Mesodermal cell (in vitro differentiated cells): ENCODE measurements around the gene MYO18B.

Source experiments
- H3K27ac ChIP-seq: 2 replicates; pipeline ENCODE4 v1.7.0; 2013; ENCODE audit warnings: mild to moderate bottlenecking, low read depth, low read length, moderate library complexity; ENCODE audit not compliant: severe bottlenecking
- H3K36me3 ChIP-seq: 2 replicates; pipeline ENCODE4 v1.7.1; 2013; ENCODE audit warnings: mild to moderate bottlenecking, low read length, moderate library complexity; ENCODE audit not compliant: control insufficient read depth, insufficient read depth
- H3K4me1 ChIP-seq: one replicate; pipeline ENCODE4 v1.7.1; 2013; ENCODE audit warnings: mild to moderate bottlenecking, low read length; ENCODE audit not compliant: insufficient read depth, control insufficient read depth, poor library complexity, severe bottlenecking
- H3K4me3 ChIP-seq: 2 replicates; pipeline ENCODE4 v1.7.0; 2013; ENCODE audit warnings: low read length, control low read depth, mild to moderate bottlenecking; ENCODE audit not compliant: insufficient read depth, poor library complexity, severe bottlenecking; ENCODE audit errors: extremely low read depth
- H3K9me3 ChIP-seq: 2 replicates; pipeline ENCODE4 v1.7.1; 2013; ENCODE audit warnings: mild to moderate bottlenecking, low read length, moderate library complexity; ENCODE audit not compliant: control insufficient read depth
- WGBS, 2 experiments: methylation state at CpG; one replicate each; pipeline ENCODE4 v1.1.5; 2013; ENCODE audit warnings: missing lambda C conversion rate in 2 of 2; ENCODE audit not compliant: insufficient coverage in 2 of 2; 5-methylcytosine and 5-hydroxymethylcytosine counted together

MYO18B gene

GRCh38 chr22:26025626-26026025 is 283.6 kb downstream of the MYO18B start:
- no peak overlapping the region for H3K4me3 ChIP-seq
- H3K9me3 ChIP-seq: no peaks in the 10 kb centered on the region
- H3K4me1 ChIP-seq: no peaks in the 10 kb centered on the region
- no peaks in the 10 kb centered on the region for H3K36me3 ChIP-seq
- WGBS, 2 experiments: 96 to 100% methylated on average over 3 to 4 of the region's 6 CpGs
- H3K27ac ChIP-seq: no peak overlapping the region

- 95 to 99% methylated on average over 23 of the region's 23 CpGs for WGBS, 2 experiments
- H3K27ac ChIP-seq: no peak overlapping the region
- no peaks in the 10 kb centered on the region for H3K9me3 ChIP-seq
- no peaks in the 10 kb centered on the region for H3K4me1 ChIP-seq
- H3K4me3 ChIP-seq: no peak overlapping the region
- no peaks in the 10 kb centered on the region for H3K36me3 ChIP-seq
These were observed 285.4 kb downstream of the MYO18B start for GRCh38 chr22:26027341-26027740.

DNA sequence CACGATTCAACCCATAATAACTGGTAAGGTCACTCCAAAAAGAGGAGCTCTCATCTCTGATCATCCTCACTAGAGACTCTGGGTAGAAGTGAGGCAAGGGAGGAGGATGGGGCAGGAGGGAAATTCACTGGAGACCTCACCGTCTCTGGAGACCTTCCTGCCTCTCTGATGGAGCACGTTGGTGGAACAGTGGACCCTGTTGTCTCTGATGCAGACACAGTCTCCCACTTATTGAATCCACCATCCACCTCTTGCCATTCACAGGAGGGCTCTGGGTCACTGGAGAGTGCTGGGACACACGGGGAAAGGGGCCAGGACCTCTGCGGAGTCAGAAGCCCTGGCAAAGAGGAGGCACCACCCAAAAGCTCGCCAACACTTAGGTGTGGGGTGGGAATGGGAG is 289.7 kb downstream of the MYO18B start:
- Histone ChIP-seq H3K4me3 (no peak overlapping the region), H3K4me1 (no peaks in the 10 kb centered on the region), H3K27ac (no peak overlapping the region), H3K36me3 (no peaks in the 10 kb centered on the region), H3K9me3 (peaks cover 17% of the 10 kb centered on the region)
- 93 to 100% methylated on average over 1 to 5 of the region's 6 CpGs for WGBS, 2 experiments

DNA sequence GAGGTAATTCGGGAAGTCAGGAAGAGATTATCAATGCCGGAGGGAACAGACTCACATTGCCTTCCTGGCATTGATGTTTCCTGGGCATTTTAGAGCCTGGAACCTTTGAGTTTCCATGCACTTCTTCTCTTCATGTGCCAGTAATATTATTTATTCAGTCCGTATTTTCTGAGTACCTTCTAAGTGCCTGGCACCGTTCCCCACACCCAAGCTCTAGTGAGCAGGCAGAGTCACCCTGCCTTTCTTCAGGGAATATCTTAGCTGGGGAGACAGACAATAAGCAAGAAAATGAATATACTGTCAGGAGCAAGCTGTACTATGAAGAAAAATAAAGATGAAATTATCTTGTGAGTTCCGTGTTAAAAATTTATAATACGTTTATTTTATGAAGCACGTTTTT is 291.1 kb downstream of the MYO18B start:
- Histone ChIP-seq H3K9me3 (peaks cover 18% of the 10 kb centered on the region), H3K4me1 (no peaks in the 10 kb centered on the region), H3K4me3 (no peak overlapping the region), H3K27ac (no peak overlapping the region), H3K36me3 (no peaks in the 10 kb centered on the region)
- 94 to 97% methylated on average over 4 to 7 of the region's 7 CpGs for WGBS, 2 experiments

DNA sequence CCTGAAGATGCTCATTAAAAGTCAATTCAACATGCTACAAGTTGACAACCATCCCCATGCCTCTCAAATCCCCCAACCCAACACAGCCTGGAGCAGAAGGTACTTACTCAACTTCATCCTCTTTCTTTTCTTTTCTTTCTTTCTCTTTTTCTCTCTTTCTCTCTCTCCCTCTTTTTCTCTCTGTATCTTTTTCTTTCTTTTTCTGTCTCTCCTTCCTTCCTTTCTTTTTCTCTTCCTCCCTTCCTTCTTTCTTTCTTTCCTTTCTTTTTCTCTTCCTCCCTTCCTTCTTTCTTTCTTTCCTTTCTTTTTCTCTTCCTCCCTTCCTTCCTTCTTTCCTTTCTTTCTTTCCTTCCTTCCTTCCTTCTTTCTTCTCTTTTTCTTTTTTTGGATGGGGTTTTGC is 291.6 kb downstream of the MYO18B start:
- no peaks in the 10 kb centered on the region for H3K4me1 ChIP-seq
- no peak overlapping the region for H3K27ac ChIP-seq
- no peak overlapping the region for H3K4me3 ChIP-seq
- no peaks in the 10 kb centered on the region for H3K36me3 ChIP-seq
- peaks cover 18% of the 10 kb centered on the region for H3K9me3 ChIP-seq

- Histone ChIP-seq H3K9me3 (peaks cover 18% of the 10 kb centered on the region), H3K27ac (no peak overlapping the region), H3K4me1 (no peaks in the 10 kb centered on the region), H3K4me3 (no peak overlapping the region), H3K36me3 (no peaks in the 10 kb centered on the region)
- WGBS, 2 experiments: 70 to 94% methylated on average over 2 of the region's 3 CpGs
These were observed 293.5 kb downstream of the MYO18B start for GRCh38 chr22:26035523-26035922.

DNA sequence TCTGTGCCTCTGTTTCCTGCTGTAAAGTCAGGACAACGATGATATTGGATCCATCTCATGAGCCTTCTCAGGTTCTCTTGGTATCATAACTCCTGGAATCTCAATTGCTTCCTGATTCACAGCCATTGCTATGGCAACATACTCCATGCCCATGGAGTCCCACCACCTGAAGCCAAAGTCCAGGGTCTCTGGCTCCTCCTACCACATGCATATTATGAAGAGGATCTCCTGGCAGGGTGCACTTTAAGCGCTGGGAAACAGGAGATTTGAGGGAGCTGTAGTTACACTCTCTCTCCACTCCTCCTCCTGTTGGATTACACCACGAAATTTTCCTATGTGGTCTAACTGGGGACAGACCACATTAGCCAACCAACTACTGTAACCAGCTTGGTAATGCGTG is 296.4 kb downstream of the MYO18B start:
- Histone ChIP-seq H3K9me3 (peaks cover 18% of the 10 kb centered on the region), H3K4me3 (no peak overlapping the region), H3K4me1 (no peaks in the 10 kb centered on the region), H3K27ac (no peak overlapping the region), H3K36me3 (no peaks in the 10 kb centered on the region)
- WGBS, 2 experiments: 54 to 66% methylated on average over 3 of the region's 4 CpGs

DNA sequence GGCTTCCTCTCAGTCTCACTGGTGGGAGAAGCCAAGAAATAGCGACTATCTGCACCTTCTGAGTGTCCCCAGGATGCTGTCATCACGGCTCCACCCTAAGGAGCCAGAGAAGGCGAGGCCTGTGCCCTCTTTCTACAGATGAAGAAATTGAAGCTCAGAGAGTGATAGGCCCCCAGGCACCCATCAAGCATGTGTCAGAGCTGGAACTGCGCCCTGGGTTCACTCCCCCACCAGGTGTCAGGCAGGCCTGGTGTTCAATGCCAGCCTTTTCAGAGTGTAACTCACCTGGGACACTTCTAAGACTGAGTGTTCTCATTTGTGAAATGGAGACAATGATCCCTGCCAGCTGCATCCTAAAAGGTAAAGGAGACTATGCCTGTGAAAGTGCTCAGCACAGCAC is 299.9 kb downstream of the MYO18B start:
- no peak overlapping the region for H3K27ac ChIP-seq
- 75 to 100% methylated on average over 2 to 4 of the region's 4 CpGs for WGBS, 2 experiments
- H3K9me3 ChIP-seq: no peaks in the 10 kb centered on the region
- no peak overlapping the region for H3K4me3 ChIP-seq
- H3K4me1 ChIP-seq: no peaks in the 10 kb centered on the region
- no peaks in the 10 kb centered on the region for H3K36me3 ChIP-seq

DNA sequence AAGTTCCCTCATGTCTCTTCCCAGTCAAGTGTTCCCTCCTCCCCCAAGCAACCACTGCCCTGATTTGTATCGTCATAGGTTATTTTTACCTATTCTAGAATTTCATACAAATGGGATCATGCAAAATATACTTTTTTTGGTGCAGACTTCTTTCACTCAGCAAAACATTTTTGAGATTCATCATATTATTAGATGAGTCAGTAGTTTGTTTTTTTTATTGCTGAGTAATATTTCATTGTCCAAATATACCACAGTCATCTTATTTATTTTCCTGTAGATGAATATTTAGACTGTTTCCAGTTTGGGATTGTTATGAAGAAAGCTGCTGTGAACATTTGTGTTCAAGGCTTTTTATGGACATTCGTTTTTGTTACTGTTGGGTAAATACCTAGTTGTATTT is 301.0 kb downstream of the MYO18B start:
- H3K36me3 ChIP-seq: no peaks in the 10 kb centered on the region
- H3K9me3 ChIP-seq: no peaks in the 10 kb centered on the region
- H3K27ac ChIP-seq: no peak overlapping the region
- no peaks in the 10 kb centered on the region for H3K4me1 ChIP-seq
- 100% methylated on average over 1 of the region's 2 CpGs; no CpG with 5 or more reads in 1 of the 2 experiments for WGBS, 2 experiments
- H3K4me3 ChIP-seq: no peak overlapping the region

- H3K4me3 ChIP-seq: no peak overlapping the region
- H3K4me1 ChIP-seq: no peaks in the 10 kb centered on the region
- no peaks in the 10 kb centered on the region for H3K36me3 ChIP-seq
- WGBS, 2 experiments: 94 to 100% methylated on average over 2 of the region's 2 CpGs
- H3K27ac ChIP-seq: no peak overlapping the region
- no peaks in the 10 kb centered on the region for H3K9me3 ChIP-seq
These were observed 303.1 kb downstream of the MYO18B start for GRCh38 chr22:26045051-26045450.

GRCh38 chr22:26045860-26046259 is 303.9 kb downstream of the MYO18B start:
- WGBS, 2 experiments: 93% methylated on average over 3 of the region's 3 CpGs; no CpG with 5 or more reads in 1 of the 2 experiments
- Histone ChIP-seq H3K4me1 (no peaks in the 10 kb centered on the region), H3K4me3 (no peak overlapping the region), H3K27ac (no peak overlapping the region), H3K36me3 (no peaks in the 10 kb centered on the region), H3K9me3 (no peaks in the 10 kb centered on the region)

- no peak overlapping the region for H3K4me3 ChIP-seq
- no CpG with 5 or more reads among the region's 2 CpGs for WGBS, 2 experiments
These were observed 305.5 kb downstream of the MYO18B start for GRCh38 chr22:26047516-26047915.

More at GRCh38 chr22:26047516-26047915, 305.5 kb downstream of the MYO18B start:
- Histone ChIP-seq H3K36me3 (no peaks in the 10 kb centered on the region), H3K4me1 (no peaks in the 10 kb centered on the region), H3K27ac (no peak overlapping the region), H3K9me3 (no peaks in the 10 kb centered on the region)
